Heart right ventricle (tissue), 16 donors: ENCODE data around the gene FAM221A. TPM values are rescaled to one million over a fixed set of nuclear protein-coding genes. Genes with fewer than 3 reads are reported as not detected.

Source experiments
- ATAC-seq, 8 donors: fragments of 200-7000 bp; cut with Tn5 transposase; one replicate each; pipeline ENCODE4 v1.9.1; 2020; ENCODE audit warnings: mild to moderate bottlenecking in 8 of 8, moderate library complexity in 8 of 8, moderate number of reproducible peaks in 1 of 8
- DNase-seq, 2 donors: peaks; one replicate each; pipeline ENCODE4 v3.0.0-alpha.2; 2020
- H3K27ac ChIP-seq, 10 donors: fragments of 200-600 bp; sonication (generic) in 2 of 10; one replicate each; pipeline versions ENCODE4 v1.5.0 to v1.8.0; 2020 to 2022; ENCODE audit warnings: mild to moderate bottlenecking in 3 of 10
- H3K27me3 ChIP-seq, 7 donors: fragments of 200-600 bp; one replicate each; pipeline ENCODE4 v1.8.0; 2021 to 2022; ENCODE audit warnings: mild to moderate bottlenecking in 2 of 7
- H3K36me3 ChIP-seq, 9 donors: fragments of 200-600 bp; sonication (generic) in 1 of 9; one replicate each; pipeline versions ENCODE4 v1.5.0 to v1.8.0; 2020 to 2022; ENCODE audit warnings: mild to moderate bottlenecking in 2 of 9
- H3K4me1 ChIP-seq, 9 donors: fragments of 200-600 bp; sonication (generic) in 1 of 9; one replicate each; pipeline versions ENCODE4 v1.5.0 to v1.8.0; 2020 to 2022; ENCODE audit warnings: mild to moderate bottlenecking in 4 of 9
- H3K4me3 ChIP-seq, 10 donors: fragments of 200-600 bp; sonication (generic) in 2 of 10; one replicate each; pipeline versions ENCODE4 v1.5.0 to v1.8.0; 2020 to 2022; ENCODE audit warnings: mild to moderate bottlenecking in 7 of 10, moderate library complexity in 2 of 10
- H3K9me3 ChIP-seq, 11 donors: fragments of 200-600 bp in 10 of 11; sonication (generic) in 2 of 11; one replicate each; pipeline versions ENCODE4 v1.5.0 to v1.8.0; 2013 to 2022; ENCODE audit warnings: mild to moderate bottlenecking in 2 of 11, control low read depth in 1 of 11, moderate library complexity in 1 of 11
- CTCF ChIP-seq, 9 donors: fragments of 200-600 bp; sonication (generic) in 2 of 9; IDR thresholded peaks; one replicate each; pipeline versions ENCODE4 v1.5.0 to v1.8.0; 2021 to 2022; ENCODE audit warnings: antibody characterized with exemption in 9 of 9, mild to moderate bottlenecking in 5 of 9, moderate library complexity in 1 of 9
- WGBS, 2 donors: extraction: QIAGEN DNeasy Blood & Tissue Kit; methylation state at CpG; one replicate each; pipeline ENCODE4 v1.1.7; 2013; ENCODE audit warnings: inconsistent platforms in 1 of 2; 5-methylcytosine and 5-hydroxymethylcytosine counted together
- intact Hi-C, 10 donors: fragments of 100-400 bp; cut with DNase I; formaldehyde crosslinking; loops; one replicate each; pipeline versions ENCODE4 v1.11.1 to v1.14.2; 2022
- polyA plus RNA-seq, 2 donors: library from polyadenylated mRNA; stranded (reverse); fragments of 200-250 nt; gene quantifications; one replicate each; pipeline ENCODE4 v1.2.3, GENCODE V29; 2013
- total RNA-seq, 10 donors: library from RNA; stranded (reverse); fragmentation: NEBNext Ultra II Directional in 3 of 10; extraction: Animal tissue kit (Norgen Biotek cat#: 25700) in 3 of 10; gene quantifications; one replicate each; pipeline versions ENCODE4 v1.2.1 to v1.2.4, GENCODE V29; 2021 to 2023
- donor health status: Arrhythmogenic right ventricular cardiomyopathy.
- donor health status: ischemic (EF 13 %, LVEDD 7.1; RV severe dilation, severe dysfunction).
- donor health status: healthy with polysubstance abuse.
- donor health status: DM: no; HTN: yes; CAD: no.
- donor health status: DM: no; HTN: no; CAD: no.
- donor health status: ischemic (EF 25% LVEDD 6.9; RV normal size, moderate dysfunction).
- donor health status: ischemic (EF 25% LVEDD 5.7; RV mildly dilated, moderate dysfunction).
- donor health status: healthy.
- donor health status: DM: yes; HTN: yes; CAD: no.
- donor health status: Ischemic cardiomyopathy.
- donor health status: ischemic (EF 35%, LVEDD 5.7; RV mildly dilated, moderate dysfunction).
- donor health status: nonischemic (EF 11% LVEDD 7.7; RV severe dilation, severe dysfunction).
- donor health status: DM: yes; HTN: yes; CAD: no.
- donor health status: PGD.
- donor health status: ischemic (EF 29% LVEDD 5.4; RV normal size, mild dysfunction).
- donor health status: nonischemic (EF 23%, LVEDD 6.1; RV moderate dilation, normal function).

FAM221A gene
- total and polyA plus RNA-seq, 12 donors = 1.4 to 6.8 (median 4.2) TPM

GRCh38 chr7:23654508-23654907 is 25.5 kb upstream of the FAM221A start:
- H3K36me3 ChIP-seq = no peaks in the 10 kb centered on the region
- no peaks in the 10 kb centered on the region for H3K4me1 ChIP-seq
- ATAC-seq (no peak), DNase-seq (no peak)
- no peak overlapping the region for H3K27ac ChIP-seq
- no peak overlapping the region for H3K4me3 ChIP-seq
- peak in 4 of 9 donors; percentile 11 to 33 (median 14) for TF ChIP-seq CTCF (IDR thresholded peaks at IDR 0.05)
- intact Hi-C loops = no loop called here
- no peaks in the 10 kb centered on the region for H3K27me3 ChIP-seq
- WGBS, 2 donors = 0% methylated on average over 1 of the region's 1 CpG
- peaks cover 0 to 52% (median 18%) of the 10 kb centered on the region in 11 donors for H3K9me3 ChIP-seq

- peaks cover 0 to 58% (median 18%) of the 10 kb centered on the region in 11 donors for H3K9me3 ChIP-seq
- intact Hi-C loops = no loop called here
- ATAC-seq (no peak), DNase-seq (no peak)
- H3K27ac ChIP-seq = no peak overlapping the region
- WGBS, 2 donors = 95 to 96% methylated on average over 22 of the region's 22 CpGs
- H3K4me1 ChIP-seq = no peaks in the 10 kb centered on the region
- H3K4me3 ChIP-seq = no peak overlapping the region
- H3K27me3 ChIP-seq = no peaks in the 10 kb centered on the region
- H3K36me3 ChIP-seq = no peaks in the 10 kb centered on the region
- no peak for TF ChIP-seq CTCF (IDR thresholded peaks at IDR 0.05)
Measured at GRCh38 chr7:23655433-23655832, 24.6 kb upstream of the FAM221A start.

GRCh38 chr7:23658831-23659427 is 21.1 kb upstream of the FAM221A start:
- H3K9me3 ChIP-seq = peaks cover 0 to 46% (median 10%) of the 10 kb centered on the region in 11 donors
- no peak overlapping the region for H3K4me3 ChIP-seq
- no peak for DNase-seq
- no peaks in the 10 kb centered on the region for H3K36me3 ChIP-seq
- no peak for TF ChIP-seq CTCF (IDR thresholded peaks at IDR 0.05)
- H3K27me3 ChIP-seq = no peaks in the 10 kb centered on the region
- H3K4me1 ChIP-seq = no peaks in the 10 kb centered on the region
- 77 to 80% methylated on average over 7 of the region's 7 CpGs for WGBS, 2 donors
- no peak for ATAC-seq
- H3K27ac ChIP-seq = no peak overlapping the region
- intact Hi-C loops = no loop called here

GRCh38 chr7:23661385-23661784 is 18.6 kb upstream of the FAM221A start:
- Histone ChIP-seq H3K36me3 (no peaks in the 10 kb centered on the region), H3K4me3 (no peak overlapping the region), H3K27me3 (no peaks in the 10 kb centered on the region), H3K27ac (no peak overlapping the region), H3K4me1 (peaks cover 0 to 4% (median 0%) of the 10 kb centered on the region in 9 donors), H3K9me3 (peaks cover 0 to 23% (median 0%) of the 10 kb centered on the region in 11 donors)
- 79 to 92% methylated on average over 3 of the region's 3 CpGs for WGBS, 2 donors
- ATAC-seq (no peak), DNase-seq (no peak)
- intact Hi-C loops = no loop called here
- TF ChIP-seq CTCF (IDR thresholded peaks at IDR 0.05) = no peak
